ENCODE data around the gene COL4A3.

- TF ChIP-seq CTCF (conservative IDR thresholded peaks at IDR 0.05) = no peak
- TF ChIP-seq ZFX (IDR thresholded peaks at IDR 0.05) = no peak
Observed at GRCh38 chr2:227177592-227178336, 13.3 kb downstream of the COL4A3 start.

Data from C4-2B (cell line).